Spleen (tissue), 11 donors: ENCODE measurements around the gene CCDC71L. TPM values are rescaled to one million over a fixed set of nuclear protein-coding genes. Genes with fewer than 3 reads are reported as not detected.

ENCODE experiments used
- DNase-seq: peaks from one replicate; pipeline ENCODE4 v3.0.0-alpha.2; 2020
- H3K27ac ChIP-seq, 8 donors: fragments of 200-600 bp; sonication (generic) in 7 of 8; 1 replicate in 4 of 8; 2 replicates in 4 of 8; pipeline versions ENCODE4 v1.5.0 to v1.8.0; 2016 to 2021; ENCODE audit warnings: inconsistent platforms in 4 of 8, mild to moderate bottlenecking in 4 of 8, moderate library complexity in 1 of 8
- H3K27me3 ChIP-seq, 7 donors: fragments of 200-600 bp; sonication (generic) in 6 of 7; replicated peaks in 1 of 7; 1 replicate in 4 of 7; 2 replicates in 3 of 7; pipeline versions ENCODE4 v1.5.0 to v1.8.0; 2016 to 2021; ENCODE audit warnings: inconsistent platforms in 3 of 7, mild to moderate bottlenecking in 1 of 7
- H3K36me3 ChIP-seq, 6 donors: fragments of 200-600 bp; sonication (generic) in 5 of 6; 1 replicate in 4 of 6; 2 replicates in 2 of 6; pipeline versions ENCODE4 v1.5.0 to v1.8.0; 2016 to 2021; ENCODE audit warnings: inconsistent platforms in 2 of 6
- H3K4me1 ChIP-seq, 6 donors: fragments of 200-600 bp; sonication (generic) in 5 of 6; 1 replicate in 3 of 6; 2 replicates in 3 of 6; pipeline versions ENCODE4 v1.5.0 to v1.8.0; 2016 to 2021; ENCODE audit warnings: inconsistent platforms in 3 of 6
- H3K4me3 ChIP-seq, 8 donors: fragments of 200-600 bp; sonication (generic) in 7 of 8; 1 replicate in 4 of 8; 2 replicates in 4 of 8; pipeline versions ENCODE4 v1.5.0 to v1.8.0; 2016 to 2021; ENCODE audit warnings: inconsistent platforms in 4 of 8, mild to moderate bottlenecking in 4 of 8, moderate library complexity in 2 of 8
- H3K9me3 ChIP-seq, 8 donors: fragments of 200-600 bp; sonication (generic) in 7 of 8; 1 replicate in 4 of 8; 2 replicates in 4 of 8; pipeline versions ENCODE4 v1.5.0 to v1.8.0; 2016 to 2021; ENCODE audit warnings: inconsistent platforms in 4 of 8
- POLR2A ChIP-seq, 3 donors: fragments of 450-650 bp; IDR thresholded peaks; one replicate each; pipeline ENCODE4 v1.5.1; 2017; ENCODE audit warnings: antibody characterized with exemption in 3 of 3, mild to moderate bottlenecking in 1 of 3
- POLR2AphosphoS5 ChIP-seq, 3 donors: sonication (generic); formaldehyde crosslinking; IDR thresholded peaks; one replicate each; pipeline ENCODE4 v1.5.1; 2017; ENCODE audit warnings: antibody characterized with exemption in 3 of 3
- WGBS, 5 donors: extraction: QIAGEN DNeasy Blood & Tissue Kit in 3 of 5; methylation state at CpG; one replicate each; pipeline versions ENCODE4 v1.1.5 to v1.1.7; 2013 to 2018; 5-methylcytosine and 5-hydroxymethylcytosine counted together
- intact Hi-C: fragments of 100-400 bp; cut with DNase I; formaldehyde crosslinking; loops from one replicate; pipeline ENCODE4 v1.15.0; 2023; ENCODE audit warnings: low total_unique reads
- polyA plus RNA-seq, 3 donors: library from polyadenylated mRNA; stranded (reverse); fragments of 200-250 nt; gene quantifications; one replicate each; pipeline ENCODE4 v1.2.1, GENCODE V29; 2013
- total RNA-seq, 7 donors: library from RNA; depleted of rRNA in 3 of 7; stranded (reverse); fragments of >200 nt in 3 of 7; fragmentation: NEBNext Ultra II Directional in 4 of 7; extraction: Animal tissue kit (Norgen Biotek cat#: 25700) in 4 of 7; gene quantifications; one replicate each; pipeline versions ENCODE4 v1.1.0 to v1.2.1, GENCODE V29; 2016 to 2021
- TF ChIP-seq, protein P1 (sequence below), 11 experiments: fragments of 200-600 bp in 7 of 11; fragments of 450-650 bp in 4 of 11; sonication (generic) in 4 of 11; IDR thresholded peaks in 8 of 11; conservative IDR thresholded peaks in 3 of 11; 1 replicate in 7 of 11; 2 replicates in 4 of 11; pipeline versions ENCODE4 v1.4.0 to v1.8.0; 2016 to 2021; ENCODE audit warnings: antibody characterized with exemption in 11 of 11, inconsistent platforms in 4 of 11, mild to moderate bottlenecking in 1 of 11
- donor health status: healthy with polysubstance abuse.
- donor health status: DM: no; HTN: no; CAD: no; lungs with moderate emphysema.
- donor health status: DM: no; HTN: no; CAD: no.
- donor health status: Bipolar disorder and iron deficiency.
- donor health status: healthy.
- donor health status: DM: no; HTN: no; CAD: no.
- donor health status: DM: yes; HTN: yes; CAD: no.

The CCDC71L gene
- total and polyA plus RNA-seq, 10 donors, result 22.7 to 70.9 (median 36.4) TPM

GRCh38 chr7:106659963-106660861 is 746 bp downstream of the CCDC71L start:
- 0 to 1% (median 0%) methylated on average over 28 to 101 of the region's 101 CpGs for WGBS, 5 donors
- TF ChIP-seq, protein P1, sequence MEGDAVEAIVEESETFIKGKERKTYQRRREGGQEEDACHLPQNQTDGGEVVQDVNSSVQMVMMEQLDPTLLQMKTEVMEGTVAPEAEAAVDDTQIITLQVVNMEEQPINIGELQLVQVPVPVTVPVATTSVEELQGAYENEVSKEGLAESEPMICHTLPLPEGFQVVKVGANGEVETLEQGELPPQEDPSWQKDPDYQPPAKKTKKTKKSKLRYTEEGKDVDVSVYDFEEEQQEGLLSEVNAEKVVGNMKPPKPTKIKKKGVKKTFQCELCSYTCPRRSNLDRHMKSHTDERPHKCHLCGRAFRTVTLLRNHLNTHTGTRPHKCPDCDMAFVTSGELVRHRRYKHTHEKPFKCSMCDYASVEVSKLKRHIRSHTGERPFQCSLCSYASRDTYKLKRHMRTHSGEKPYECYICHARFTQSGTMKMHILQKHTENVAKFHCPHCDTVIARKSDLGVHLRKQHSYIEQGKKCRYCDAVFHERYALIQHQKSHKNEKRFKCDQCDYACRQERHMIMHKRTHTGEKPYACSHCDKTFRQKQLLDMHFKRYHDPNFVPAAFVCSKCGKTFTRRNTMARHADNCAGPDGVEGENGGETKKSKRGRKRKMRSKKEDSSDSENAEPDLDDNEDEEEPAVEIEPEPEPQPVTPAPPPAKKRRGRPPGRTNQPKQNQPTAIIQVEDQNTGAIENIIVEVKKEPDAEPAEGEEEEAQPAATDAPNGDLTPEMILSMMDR (IDR thresholded peaks at IDR 0.05 in 8 of 11, conservative IDR thresholded peaks at IDR 0.05 in 3 of 11), result peak; percentile 63 to 92 (median 82)
- peak; percentile 49 to 83 (median 63) for TF ChIP-seq POLR2AphosphoS5 (IDR thresholded peaks at IDR 0.05)
- TF ChIP-seq POLR2A (IDR thresholded peaks at IDR 0.05), result no peak
- Histone ChIP-seq H3K4me3 (peak overlapping the region; percentile 63 to 90 (median 74)), H3K27ac (peak overlapping the region; percentile 91 to 99 (median 98)), H3K27me3 (no peaks in the 10 kb centered on the region), H3K9me3 (no peaks in the 10 kb centered on the region), H3K36me3 (no peaks in the 10 kb centered on the region), H3K4me1 (peaks cover 17 to 42% (median 35%) of the 10 kb centered on the region in 6 donors)
- peak; percentile 97 for DNase-seq
- intact Hi-C loops, result loop anchor here (5.0 to 10.0 kb wide), 3 partner anchors 72 to 483 kb away; no protein-coding TSS in a partner anchor

- H3K9me3 ChIP-seq, result no peaks in the 10 kb centered on the region
- no peaks in the 10 kb centered on the region for H3K36me3 ChIP-seq
- intact Hi-C loops, result no loop called here
- DNase-seq, result no peak
- peaks cover 17 to 42% (median 35%) of the 10 kb centered on the region in 6 donors for H3K4me1 ChIP-seq
- H3K4me3 ChIP-seq, result peak overlapping the region; percentile 63 to 90 (median 74)
- no peaks in the 10 kb centered on the region for H3K27me3 ChIP-seq
- 17 to 33% (median 23%) methylated on average over 12 of the region's 12 CpGs for WGBS, 5 donors
- peak overlapping the region; percentile 91 to 99 (median 98) for H3K27ac ChIP-seq
- no peak for TF ChIP-seq POLR2AphosphoS5 (IDR thresholded peaks at IDR 0.05)
- TF ChIP-seq, protein P1 (IDR thresholded peaks at IDR 0.05 in 8 of 11, conservative IDR thresholded peaks at IDR 0.05 in 3 of 11), result no peak
- no peak for TF ChIP-seq POLR2A (IDR thresholded peaks at IDR 0.05)
Measured at GRCh38 chr7:106659166-106659962, 1.6 kb downstream of the CCDC71L start.

DNA sequence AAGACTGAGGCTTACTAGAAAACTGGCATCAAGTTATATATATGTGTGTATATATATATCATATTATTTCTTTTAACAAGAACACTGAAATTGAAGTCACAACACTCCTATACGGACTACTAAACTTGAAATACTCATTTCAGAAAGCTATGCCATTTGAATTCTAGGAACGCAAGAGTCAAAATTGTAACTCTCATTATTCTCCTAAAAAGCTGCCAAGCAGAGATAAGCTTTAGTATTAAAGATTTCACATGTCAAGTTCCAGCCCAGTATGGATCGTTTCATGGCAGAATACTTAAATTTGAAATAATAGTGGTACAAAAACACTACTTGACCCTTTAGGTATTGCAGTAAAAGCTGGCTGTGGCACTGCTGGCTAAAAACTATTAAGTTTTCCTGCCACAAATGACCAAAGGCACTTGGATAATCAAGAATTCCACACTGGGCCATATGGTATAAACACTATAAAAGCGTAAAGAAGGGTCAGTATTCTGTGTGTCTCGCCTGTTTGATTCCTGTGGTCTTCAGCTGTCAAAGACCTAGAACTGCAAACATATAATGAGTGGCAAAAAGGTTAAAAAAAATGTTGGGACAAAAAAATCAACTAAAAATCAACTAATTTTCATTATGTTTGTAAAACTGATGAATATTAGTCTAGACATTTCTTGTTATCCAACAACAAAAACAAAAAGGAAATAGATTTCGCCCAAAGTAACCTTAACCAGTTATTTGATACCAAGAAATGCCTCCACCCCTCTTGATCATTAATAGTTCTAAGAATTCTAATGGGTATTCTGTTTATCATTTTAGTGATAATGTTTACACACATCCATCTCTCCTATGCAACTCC is 2.4 kb downstream of the CCDC71L start:
- DNase-seq, result no peak
- Histone ChIP-seq H3K27ac (peak overlapping the region in 6 of 8 donors; percentile 96 to 99 (median 98)), H3K27me3 (no peaks in the 10 kb centered on the region), H3K36me3 (no peaks in the 10 kb centered on the region), H3K9me3 (no peaks in the 10 kb centered on the region), H3K4me1 (peaks cover 17 to 42% (median 35%) of the 10 kb centered on the region in 6 donors), H3K4me3 (peak overlapping the region in 6 of 8 donors; percentile 72 to 90 (median 76))
- TF ChIP-seq POLR2A (IDR thresholded peaks at IDR 0.05) (no peak), POLR2AphosphoS5 (IDR thresholded peaks at IDR 0.05) (no peak)
- TF ChIP-seq, protein P1 (IDR thresholded peaks at IDR 0.05 in 8 of 11, conservative IDR thresholded peaks at IDR 0.05 in 3 of 11), result no peak
- intact Hi-C loops, result no loop called here
- 82 to 93% (median 88%) methylated on average over 6 of the region's 6 CpGs for WGBS, 5 donors
